ENCODE results near the gene BCL10.

The BCL10 gene

DNA sequence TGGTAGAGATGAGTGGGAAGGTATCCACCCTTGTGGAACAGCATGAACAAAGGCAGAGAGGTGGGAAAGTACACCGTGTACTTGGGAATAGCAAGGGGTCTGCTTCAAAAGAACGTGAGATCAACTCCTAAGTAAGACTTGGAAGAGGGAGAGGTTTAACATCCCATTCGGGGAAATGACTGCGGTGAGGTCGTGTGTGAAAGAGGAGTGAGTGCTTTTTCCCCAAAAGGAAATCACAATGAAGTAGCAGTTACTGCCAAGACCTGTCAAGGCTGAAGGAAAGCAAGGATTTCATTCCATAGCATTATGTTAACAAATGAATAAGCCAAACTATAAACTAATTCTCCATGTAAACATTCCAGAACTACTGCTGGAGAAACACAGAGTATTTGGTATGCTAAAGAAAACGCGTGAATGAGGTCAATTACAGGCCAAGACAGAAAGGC is 55.7 kb downstream of the BCL10 start:
- no peak for DNase-seq (ENCODE audit: low read depth)

DNA sequence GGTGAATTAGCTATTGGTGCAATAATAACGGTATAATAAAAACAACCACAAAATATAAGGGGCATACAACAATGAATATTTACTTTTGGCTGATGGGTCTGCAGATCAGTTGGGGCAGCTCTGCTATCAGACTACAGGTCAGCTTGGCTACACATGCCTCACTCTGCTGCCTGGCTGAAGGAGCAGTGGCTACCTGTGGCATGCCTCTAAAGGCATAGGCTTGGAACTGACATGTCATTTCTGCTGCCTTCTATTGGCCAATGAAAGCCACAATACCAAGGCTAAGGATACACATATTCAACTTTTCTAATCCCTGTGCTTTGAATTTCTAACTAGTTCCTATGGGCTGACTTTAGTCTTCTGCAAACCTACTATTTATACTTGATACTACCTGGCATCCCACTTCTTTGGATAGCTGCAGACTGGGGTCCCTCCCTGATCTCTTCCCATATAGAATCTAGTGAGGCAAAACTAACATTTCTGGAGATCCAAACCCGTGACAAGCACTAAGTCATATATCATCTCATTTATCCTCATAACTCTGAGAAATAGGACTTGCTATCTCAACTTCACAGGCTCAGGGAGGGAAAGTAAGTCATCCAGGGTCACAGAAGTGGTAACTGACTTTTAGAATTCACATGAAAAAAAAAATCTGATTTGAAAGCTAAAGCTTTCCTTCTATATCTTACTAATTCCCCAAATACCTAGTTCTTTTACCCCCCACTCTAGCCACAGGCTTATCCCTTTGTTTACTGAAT is 56.4 kb downstream of the BCL10 start:
- DNase-seq (ENCODE audit: low read depth), result no peak

DNA sequence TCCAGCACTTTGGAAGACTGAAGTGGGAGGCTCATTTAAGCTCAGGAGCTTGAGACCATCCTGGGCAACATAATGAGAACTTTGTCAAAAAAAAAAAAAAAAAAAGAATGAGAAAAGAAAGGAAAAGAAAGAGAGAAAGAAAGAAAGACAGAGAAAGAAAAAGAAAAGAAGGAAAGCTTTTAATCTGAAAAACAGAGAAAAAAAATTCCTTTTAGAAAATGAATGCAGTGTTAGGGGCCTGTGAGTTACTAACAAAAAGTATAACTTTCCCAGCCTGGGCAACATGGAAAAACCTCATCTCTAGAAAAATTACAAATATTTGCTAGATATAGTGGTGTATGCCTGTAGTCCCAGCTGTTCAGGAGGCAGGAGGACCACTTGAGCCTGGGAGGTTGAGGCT is 59.7 kb downstream of the BCL10 start:
- DNase-seq (ENCODE audit: low read depth), result no peak
